Activated CD4-positive, alpha-beta T cell treated with anti-CD3 and anti-CD28 coated beads, Interleukin-2, Interleukin-4, amounts not matched to agents 100 ng/mL and 50 ng/mL, durations not matched to agents 16 hours and 8 hours (primary cell): ENCODE measurements around the gene ZFP64.
"Not testable (repeated sequence)": the region's sequence is repeated elsewhere in the genome, so short reads cannot be mapped to it uniquely, and the experiment has no call there.

ENCODE experiments used
- DNase-seq: peaks from one replicate; pipeline ENCODE4 v3.0.0-alpha.2; 2020; ENCODE audit warnings: low spot score

The ZFP64 gene

GRCh38 chr20:52154575-52154974 lies 37.0 kb downstream of the ZFP64 start:
- no peak for DNase-seq

GRCh38 chr20:52153896-52154295 lies 37.7 kb downstream of the ZFP64 start:
- DNase-seq = no peak

DNA sequence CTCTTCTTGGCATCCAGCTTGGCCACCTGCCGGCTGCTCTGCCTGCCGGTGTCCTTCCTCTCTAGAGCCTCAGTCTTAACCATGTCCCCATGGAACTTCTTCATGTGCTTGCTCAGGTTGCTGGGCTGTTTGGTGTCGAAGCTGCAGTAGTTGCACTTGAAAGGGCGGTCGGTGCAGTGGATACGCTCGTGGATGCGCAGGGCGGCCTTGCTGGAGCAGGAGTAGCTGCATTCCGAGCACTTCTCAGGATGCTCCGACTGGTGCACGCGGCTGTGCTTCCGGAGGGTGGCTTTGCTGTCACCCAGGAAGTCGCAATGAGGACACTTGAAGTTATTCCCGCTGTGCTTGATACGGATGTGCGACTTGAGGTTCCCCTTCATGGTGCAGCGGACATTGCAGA lies 38.7 kb downstream of the ZFP64 start:
- no peak for DNase-seq

- no peak for DNase-seq
Measured at GRCh38 chr20:52152416-52152815, 39.2 kb downstream of the ZFP64 start.

GRCh38 chr20:52150440-52151258 lies 40.9 kb downstream of the ZFP64 start:
- peak; percentile 48 for DNase-seq

GRCh38 chr20:52145587-52145986 lies 46.0 kb downstream of the ZFP64 start:
- DNase-seq = no peak

- no peak for DNase-seq
Measured at GRCh38 chr20:52143277-52143676, 48.3 kb downstream of the ZFP64 start.

- DNase-seq = no peak
Measured at GRCh38 chr20:52142757-52143156, 48.8 kb downstream of the ZFP64 start.

DNA sequence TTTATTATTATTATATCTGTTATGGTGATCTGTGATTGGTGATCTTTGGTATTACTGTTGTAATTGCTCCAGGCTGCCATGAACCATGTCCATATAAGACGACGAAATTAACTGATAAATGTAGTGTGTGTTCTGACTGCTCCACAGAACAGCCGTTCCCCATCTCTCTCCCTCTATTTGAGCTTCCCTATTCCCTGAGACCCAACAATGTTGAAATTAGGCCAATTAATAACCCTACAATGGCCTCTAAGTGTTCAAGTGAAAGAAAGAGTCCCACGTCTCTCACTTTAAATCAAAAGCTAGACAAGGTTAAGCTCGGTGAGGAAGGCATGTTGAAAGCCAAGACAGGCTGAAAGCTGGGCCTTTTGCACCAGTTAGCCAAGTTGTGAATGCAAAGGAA lies 51.6 kb downstream of the ZFP64 start:
- no peak for DNase-seq

DNA sequence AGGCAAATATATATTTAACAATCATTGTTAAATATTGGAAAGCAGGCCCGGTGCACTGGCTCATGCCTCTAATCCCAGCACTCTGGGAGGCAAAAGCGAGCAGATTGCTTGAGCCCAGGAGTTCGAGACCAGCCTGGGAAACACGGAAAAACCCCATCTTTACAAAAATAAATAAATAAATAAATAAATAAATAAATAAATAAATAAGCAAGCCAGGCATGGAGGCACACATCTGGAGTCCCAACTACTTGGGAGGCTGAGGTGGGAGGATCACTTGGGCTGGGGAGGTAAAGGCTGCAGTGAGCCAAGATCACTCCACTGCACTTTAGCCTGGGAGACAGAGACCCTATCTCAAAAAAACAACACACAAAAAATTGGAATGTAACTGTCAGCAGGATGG lies 53.7 kb downstream of the ZFP64 start:
- no peak for DNase-seq

GRCh38 chr20:52133714-52134113 lies 57.9 kb downstream of the ZFP64 start:
- not testable (repeated sequence) for DNase-seq

- no peak for DNase-seq
Measured at GRCh38 chr20:52132337-52132736, 59.2 kb downstream of the ZFP64 start.

GRCh38 chr20:52131048-52131643 lies 60.4 kb downstream of the ZFP64 start:
- no peak for DNase-seq

GRCh38 chr20:52130406-52130805 lies 61.2 kb downstream of the ZFP64 start:
- DNase-seq = no peak

GRCh38 chr20:52129611-52130010 lies 62.0 kb downstream of the ZFP64 start:
- DNase-seq = no peak

DNA sequence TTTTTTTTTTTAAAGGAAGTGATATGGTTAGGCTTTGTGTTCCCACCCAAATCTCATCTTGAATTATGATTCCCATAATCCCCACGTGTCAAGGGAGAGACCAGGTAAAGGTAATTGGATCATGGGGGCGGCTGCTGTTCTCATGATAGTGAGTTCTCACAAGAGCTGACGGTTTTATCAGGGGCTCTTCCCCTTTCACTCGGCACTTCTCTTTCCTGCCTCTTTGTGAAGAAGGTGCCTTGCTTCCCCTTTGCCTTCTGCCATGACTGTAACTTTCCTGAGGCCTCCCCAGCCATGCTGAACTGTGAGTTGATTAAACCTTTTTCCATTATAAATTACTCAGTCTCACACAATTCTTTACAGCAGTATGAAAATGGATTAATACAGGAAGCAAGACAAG lies 64.3 kb downstream of the ZFP64 start:
- no peak for DNase-seq

DNA sequence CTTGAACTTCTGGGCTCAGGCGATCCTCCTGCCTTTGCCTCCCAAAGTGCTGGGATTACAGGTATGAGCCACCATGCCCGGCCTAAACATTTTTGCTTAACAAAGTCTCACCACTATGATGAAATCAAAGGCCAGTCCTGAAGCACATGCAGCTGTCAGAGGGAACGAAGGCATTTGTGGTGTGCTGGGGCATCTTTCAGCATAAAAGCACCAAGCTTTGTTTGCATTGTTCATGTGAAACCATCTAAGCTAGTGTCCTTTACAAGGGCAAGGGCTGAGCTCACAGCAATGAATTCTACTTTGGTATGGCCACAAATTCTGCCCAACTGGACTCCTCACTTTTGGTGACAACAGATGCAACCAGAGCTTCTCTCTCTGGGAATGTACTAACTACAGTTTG lies 66.8 kb downstream of the ZFP64 start:
- DNase-seq = no peak

DNA sequence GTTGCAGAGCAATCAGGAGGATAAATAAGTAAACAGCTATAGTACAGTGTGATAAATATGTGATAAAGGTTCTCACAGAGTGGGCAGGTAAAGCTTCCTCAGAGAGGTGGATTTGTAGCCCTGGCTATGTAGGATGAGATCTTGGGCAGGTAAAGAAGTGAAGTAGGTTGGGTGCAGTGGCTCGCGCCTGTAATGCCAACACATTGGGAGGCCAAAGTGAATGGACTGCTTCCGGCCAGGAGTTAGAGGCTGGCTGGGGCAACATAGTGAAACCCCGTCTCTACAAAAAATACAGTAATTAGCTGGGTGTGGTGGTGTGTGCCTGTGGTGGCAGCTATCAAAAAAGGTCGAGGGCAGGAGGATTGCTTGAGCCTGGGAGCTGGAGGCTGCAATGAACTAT lies 72.9 kb downstream of the ZFP64 start:
- DNase-seq = no peak

GRCh38 chr20:52118016-52118623 lies 73.5 kb downstream of the ZFP64 start:
- no peak for DNase-seq

DNA sequence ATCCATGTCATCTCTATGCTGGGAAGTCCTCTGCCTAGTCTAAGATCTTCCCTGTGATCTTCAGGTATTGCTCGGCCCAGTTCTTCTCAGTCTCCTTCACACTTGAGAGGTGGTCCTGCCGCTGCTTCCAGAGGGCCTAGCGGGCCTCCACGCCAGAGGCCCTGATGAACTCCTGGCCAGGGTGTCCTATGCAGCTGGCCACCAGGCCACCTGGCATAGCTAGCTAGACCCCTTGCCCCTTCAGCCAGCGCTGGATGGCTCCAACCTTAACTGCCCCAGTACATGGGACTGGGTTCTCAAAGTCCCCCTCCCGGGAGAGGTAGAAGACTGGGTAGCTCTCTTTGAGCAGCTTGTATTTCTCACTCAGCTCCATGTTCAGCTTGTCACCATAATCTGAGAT lies 81.1 kb downstream of the ZFP64 start:
- DNase-seq = no peak

DNA sequence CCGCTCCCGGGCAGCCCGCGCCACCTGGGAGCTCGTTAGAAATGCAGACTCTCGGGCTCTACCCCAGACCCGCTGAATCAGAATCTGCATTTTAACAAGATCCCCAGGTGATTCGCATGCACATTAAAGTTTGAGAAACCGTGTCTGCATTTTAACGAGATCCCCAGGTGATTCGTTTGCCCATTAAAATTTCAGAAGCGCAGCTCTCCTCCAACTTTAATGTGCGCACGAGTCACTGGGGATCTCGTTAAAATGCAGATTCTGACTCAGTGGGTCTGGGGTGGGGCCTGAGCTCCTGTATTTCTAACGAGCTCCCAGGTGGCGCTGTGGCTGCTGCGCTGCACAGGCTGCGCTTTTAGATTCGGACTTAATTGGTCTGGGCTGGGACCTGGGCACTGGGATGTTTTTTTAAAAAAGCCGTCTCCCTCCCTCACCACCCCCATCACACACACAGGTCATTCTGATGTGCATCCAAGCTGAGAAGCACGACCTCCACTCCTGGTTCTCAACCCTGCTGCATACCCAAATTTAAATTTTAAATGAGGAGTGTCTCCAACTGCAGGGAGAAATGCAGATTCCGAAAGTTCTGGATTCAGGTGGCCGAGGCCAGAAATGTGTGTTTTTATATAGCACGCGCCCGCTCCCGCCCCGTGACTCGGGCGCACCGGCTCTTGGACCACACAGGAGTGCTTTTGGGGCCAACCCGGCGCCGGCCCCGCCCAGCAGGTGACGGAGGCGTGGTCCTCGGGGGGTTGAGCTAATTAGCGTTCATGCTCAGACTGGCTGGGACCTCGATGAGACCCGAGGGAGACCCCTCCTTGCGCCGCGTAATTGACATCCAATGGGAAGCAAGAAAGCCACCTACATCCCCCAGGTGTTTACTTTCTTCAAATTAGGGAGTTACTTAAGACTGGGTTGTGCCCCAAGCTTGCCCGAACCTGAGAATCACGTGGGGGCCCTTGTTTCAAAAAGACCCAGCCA lies 85.8 kb downstream of the ZFP64 start:
- DNase-seq = peak; percentile 47
